Measurements from ENCODE around the gene QPRT. TPM values are rescaled to one million over a fixed set of nuclear protein-coding genes. Genes with fewer than 3 reads are reported as not detected.

QPRT gene
- total and polyA plus RNA-seq, 2 donors (not counting 3 experiments of a cell fraction or from before 2014, with no cell fraction given) = 0.40 to 0.44 TPM

- Histone ChIP-seq H3K79me2 (ENCODE audit: control insufficient read depth, insufficient read depth, low read length) (no peaks in the 10 kb centered on the region), H3K9ac (replicated peaks; ENCODE audit: extremely low read depth, insufficient read depth, low read length) (no peak overlapping the region), H3K36me3 (ENCODE audit: control insufficient read depth in 2 of 2, extremely low read depth in 1 of 2, insufficient read depth in 2 of 2, low read length in 2 of 2) (no peaks in the 10 kb centered on the region), H3K9me1 (replicated peaks; ENCODE audit: control insufficient read depth, extremely low read depth, insufficient read depth, low read length) (no peaks in the 10 kb centered on the region), H3K9me3 (replicated peaks; ENCODE audit: control insufficient read depth, insufficient read depth, low read length) (no peaks in the 10 kb centered on the region), H3K27me3 (ENCODE audit: control insufficient read depth in 2 of 2, insufficient read depth in 2 of 2, low read length in 2 of 2) (peaks cover 0 to 3% of the 10 kb centered on the region in 2 experiments), H3K4me1 (ENCODE audit: control insufficient read depth, extremely low read depth, insufficient read depth, low read length) (no peaks in the 10 kb centered on the region), H2AFZ (ENCODE audit: low read depth, low read length) (peak overlapping the region; percentile 51), H4K20me1 (replicated peaks; ENCODE audit: control insufficient read depth, extremely low read depth, insufficient read depth, low read length) (no peaks in the 10 kb centered on the region), H3K4me3 (replicated peaks in 1 of 3; ENCODE audit: insufficient read depth in 1 of 3, low read depth in 1 of 3, low read length in 3 of 3) (no peak overlapping the region), H3K27ac (ENCODE audit: insufficient read depth, low read depth, low read length) (no peak overlapping the region), H3K4me2 (ENCODE audit: insufficient read depth, low read length) (no peak overlapping the region)
- TF ChIP-seq GATA2 (IDR thresholded peaks at IDR 0.05; ENCODE audit: insufficient read depth, insufficient read length, low read depth, low read length) (no peak), EZH2 (IDR thresholded peaks at IDR 0.05; ENCODE audit: borderline replicate concordance, low read depth, low read length, severe bottlenecking) (no peak), POLR2A (IDR thresholded peaks at IDR 0.05; ENCODE audit: low read depth, low read length) (no peak), CTCF (IDR thresholded peaks at IDR 0.05; ENCODE audit: extremely low read depth in 1 of 2, insufficient read depth in 1 of 2, low read depth in 1 of 2, low read length in 2 of 2) (no peak), POLR2AphosphoS5 (IDR thresholded peaks at IDR 0.05; ENCODE audit: insufficient read depth, low read depth, low read length) (no peak), MYC (IDR thresholded peaks at IDR 0.05; ENCODE audit: low read depth, low read length) (no peak), JUN (IDR thresholded peaks at IDR 0.05; ENCODE audit: borderline replicate concordance, insufficient read depth, insufficient read length, low read depth) (no peak), MAX (IDR thresholded peaks at IDR 0.05; ENCODE audit: insufficient read depth, insufficient read length) (no peak), FOS (IDR thresholded peaks at IDR 0.05; ENCODE audit: borderline replicate concordance, insufficient read depth, low read length) (no peak)
- no peak for DNase-seq (ENCODE audit: low read depth, low spot score)
- CTCF ChIA-PET = interaction anchor here (1.0 kb wide), 1 partner anchor 10 kb away, joined by 3 read pairs; no protein-coding TSS in a partner anchor
- no peak for FAIRE-seq
- no TSS peak for BruUV-seq (replicated peaks)
- POLR2A ChIA-PET = no interaction called here
- dilution Hi-C loops (cut with MboI; ENCODE audit: extremely low pct_ligation_motif_present, low sequenced_read_pairs) = no loop called here
- intact Hi-C loops (cut with micrococcal nuclease) = no loop called here
These were observed 33.2 kb upstream of the QPRT start for GRCh38 chr16:29645694-29646187.

Measured in endothelial cell of umbilical vein (primary cell).